ENCODE data around the gene FLNA.

DNA sequence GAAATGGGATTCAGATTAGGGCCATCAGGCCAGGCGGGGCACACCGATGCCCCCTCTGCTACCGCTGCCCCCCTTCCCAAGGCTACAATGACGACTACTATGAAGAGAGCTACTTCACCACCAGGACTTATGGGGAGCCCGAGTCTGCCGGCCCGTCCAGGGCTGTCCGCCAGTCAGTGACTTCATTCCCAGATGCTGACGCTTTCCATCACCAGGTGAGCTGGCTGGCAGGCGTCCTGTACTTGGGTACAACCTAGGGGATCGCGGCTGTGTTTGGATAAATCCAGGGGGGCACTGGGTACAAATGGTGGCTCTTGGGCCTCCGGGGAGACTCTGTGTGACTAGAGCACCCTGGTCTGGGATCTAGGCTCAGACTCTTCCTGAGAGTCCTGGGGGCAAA lies 5.7 kb upstream of the FLNA start:
- TF ChIP-seq, protein P1, sequence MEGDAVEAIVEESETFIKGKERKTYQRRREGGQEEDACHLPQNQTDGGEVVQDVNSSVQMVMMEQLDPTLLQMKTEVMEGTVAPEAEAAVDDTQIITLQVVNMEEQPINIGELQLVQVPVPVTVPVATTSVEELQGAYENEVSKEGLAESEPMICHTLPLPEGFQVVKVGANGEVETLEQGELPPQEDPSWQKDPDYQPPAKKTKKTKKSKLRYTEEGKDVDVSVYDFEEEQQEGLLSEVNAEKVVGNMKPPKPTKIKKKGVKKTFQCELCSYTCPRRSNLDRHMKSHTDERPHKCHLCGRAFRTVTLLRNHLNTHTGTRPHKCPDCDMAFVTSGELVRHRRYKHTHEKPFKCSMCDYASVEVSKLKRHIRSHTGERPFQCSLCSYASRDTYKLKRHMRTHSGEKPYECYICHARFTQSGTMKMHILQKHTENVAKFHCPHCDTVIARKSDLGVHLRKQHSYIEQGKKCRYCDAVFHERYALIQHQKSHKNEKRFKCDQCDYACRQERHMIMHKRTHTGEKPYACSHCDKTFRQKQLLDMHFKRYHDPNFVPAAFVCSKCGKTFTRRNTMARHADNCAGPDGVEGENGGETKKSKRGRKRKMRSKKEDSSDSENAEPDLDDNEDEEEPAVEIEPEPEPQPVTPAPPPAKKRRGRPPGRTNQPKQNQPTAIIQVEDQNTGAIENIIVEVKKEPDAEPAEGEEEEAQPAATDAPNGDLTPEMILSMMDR (IDR thresholded peaks at IDR 0.05; ENCODE audit: low read length), result no peak
- TF ChIP-seq EZH2 (IDR thresholded peaks at IDR 0.05; ENCODE audit: borderline replicate concordance, low read length), result no peak

Measured in OCI-LY1 (cell line).